Spleen (tissue), 11 donors: ENCODE results near the gene ZDHHC7. TPM values are rescaled to one million over a fixed set of nuclear protein-coding genes. Genes with fewer than 3 reads are reported as not detected.
"Not testable (repeated sequence)": the region's sequence is repeated elsewhere in the genome, so short reads cannot be mapped to it uniquely, and the experiment has no call there.

Source experiments
- DNase-seq: peaks from one replicate; pipeline ENCODE4 v3.0.0-alpha.2; 2020
- H3K27ac ChIP-seq, 8 donors: fragments of 200-600 bp; sonication (generic) in 7 of 8; 1 replicate in 4 of 8; 2 replicates in 4 of 8; pipeline versions ENCODE4 v1.5.0 to v1.8.0; 2016 to 2021; ENCODE audit warnings: inconsistent platforms in 4 of 8, mild to moderate bottlenecking in 4 of 8, moderate library complexity in 1 of 8
- H3K27me3 ChIP-seq, 7 donors: fragments of 200-600 bp; sonication (generic) in 6 of 7; replicated peaks in 1 of 7; 1 replicate in 4 of 7; 2 replicates in 3 of 7; pipeline versions ENCODE4 v1.5.0 to v1.8.0; 2016 to 2021; ENCODE audit warnings: inconsistent platforms in 3 of 7, mild to moderate bottlenecking in 1 of 7
- H3K36me3 ChIP-seq, 6 donors: fragments of 200-600 bp; sonication (generic) in 5 of 6; 1 replicate in 4 of 6; 2 replicates in 2 of 6; pipeline versions ENCODE4 v1.5.0 to v1.8.0; 2016 to 2021; ENCODE audit warnings: inconsistent platforms in 2 of 6
- H3K4me1 ChIP-seq, 6 donors: fragments of 200-600 bp; sonication (generic) in 5 of 6; 1 replicate in 3 of 6; 2 replicates in 3 of 6; pipeline versions ENCODE4 v1.5.0 to v1.8.0; 2016 to 2021; ENCODE audit warnings: inconsistent platforms in 3 of 6
- H3K4me3 ChIP-seq, 8 donors: fragments of 200-600 bp; sonication (generic) in 7 of 8; 1 replicate in 4 of 8; 2 replicates in 4 of 8; pipeline versions ENCODE4 v1.5.0 to v1.8.0; 2016 to 2021; ENCODE audit warnings: inconsistent platforms in 4 of 8, mild to moderate bottlenecking in 4 of 8, moderate library complexity in 2 of 8
- H3K9me3 ChIP-seq, 8 donors: fragments of 200-600 bp; sonication (generic) in 7 of 8; 1 replicate in 4 of 8; 2 replicates in 4 of 8; pipeline versions ENCODE4 v1.5.0 to v1.8.0; 2016 to 2021; ENCODE audit warnings: inconsistent platforms in 4 of 8
- POLR2A ChIP-seq, 3 donors: fragments of 450-650 bp; IDR thresholded peaks; one replicate each; pipeline ENCODE4 v1.5.1; 2017; ENCODE audit warnings: antibody characterized with exemption in 3 of 3, mild to moderate bottlenecking in 1 of 3
- POLR2AphosphoS5 ChIP-seq, 3 donors: sonication (generic); formaldehyde crosslinking; IDR thresholded peaks; one replicate each; pipeline ENCODE4 v1.5.1; 2017; ENCODE audit warnings: antibody characterized with exemption in 3 of 3
- WGBS, 5 donors: extraction: QIAGEN DNeasy Blood & Tissue Kit in 3 of 5; methylation state at CpG; one replicate each; pipeline versions ENCODE4 v1.1.5 to v1.1.7; 2013 to 2018; 5-methylcytosine and 5-hydroxymethylcytosine counted together
- intact Hi-C: fragments of 100-400 bp; cut with DNase I; formaldehyde crosslinking; loops from one replicate; pipeline ENCODE4 v1.15.0; 2023; ENCODE audit warnings: low total_unique reads
- polyA plus RNA-seq, 3 donors: library from polyadenylated mRNA; stranded (reverse); fragments of 200-250 nt; gene quantifications; one replicate each; pipeline ENCODE4 v1.2.1, GENCODE V29; 2013
- total RNA-seq, 7 donors: library from RNA; depleted of rRNA in 3 of 7; stranded (reverse); fragments of >200 nt in 3 of 7; fragmentation: NEBNext Ultra II Directional in 4 of 7; extraction: Animal tissue kit (Norgen Biotek cat#: 25700) in 4 of 7; gene quantifications; one replicate each; pipeline versions ENCODE4 v1.1.0 to v1.2.1, GENCODE V29; 2016 to 2021
- TF ChIP-seq, protein P1 (sequence below), 11 experiments: fragments of 200-600 bp in 7 of 11; fragments of 450-650 bp in 4 of 11; sonication (generic) in 4 of 11; IDR thresholded peaks in 8 of 11; conservative IDR thresholded peaks in 3 of 11; 1 replicate in 7 of 11; 2 replicates in 4 of 11; pipeline versions ENCODE4 v1.4.0 to v1.8.0; 2016 to 2021; ENCODE audit warnings: antibody characterized with exemption in 11 of 11, inconsistent platforms in 4 of 11, mild to moderate bottlenecking in 1 of 11
- donor health status: healthy with polysubstance abuse.
- donor health status: DM: no; HTN: no; CAD: no; lungs with moderate emphysema.
- donor health status: DM: no; HTN: no; CAD: no.
- donor health status: Bipolar disorder and iron deficiency.
- donor health status: healthy.
- donor health status: DM: no; HTN: no; CAD: no.
- donor health status: DM: yes; HTN: yes; CAD: no.

The ZDHHC7 gene
- total and polyA plus RNA-seq, 10 donors: 10.3 to 87.1 (median 49.4) TPM

DNA sequence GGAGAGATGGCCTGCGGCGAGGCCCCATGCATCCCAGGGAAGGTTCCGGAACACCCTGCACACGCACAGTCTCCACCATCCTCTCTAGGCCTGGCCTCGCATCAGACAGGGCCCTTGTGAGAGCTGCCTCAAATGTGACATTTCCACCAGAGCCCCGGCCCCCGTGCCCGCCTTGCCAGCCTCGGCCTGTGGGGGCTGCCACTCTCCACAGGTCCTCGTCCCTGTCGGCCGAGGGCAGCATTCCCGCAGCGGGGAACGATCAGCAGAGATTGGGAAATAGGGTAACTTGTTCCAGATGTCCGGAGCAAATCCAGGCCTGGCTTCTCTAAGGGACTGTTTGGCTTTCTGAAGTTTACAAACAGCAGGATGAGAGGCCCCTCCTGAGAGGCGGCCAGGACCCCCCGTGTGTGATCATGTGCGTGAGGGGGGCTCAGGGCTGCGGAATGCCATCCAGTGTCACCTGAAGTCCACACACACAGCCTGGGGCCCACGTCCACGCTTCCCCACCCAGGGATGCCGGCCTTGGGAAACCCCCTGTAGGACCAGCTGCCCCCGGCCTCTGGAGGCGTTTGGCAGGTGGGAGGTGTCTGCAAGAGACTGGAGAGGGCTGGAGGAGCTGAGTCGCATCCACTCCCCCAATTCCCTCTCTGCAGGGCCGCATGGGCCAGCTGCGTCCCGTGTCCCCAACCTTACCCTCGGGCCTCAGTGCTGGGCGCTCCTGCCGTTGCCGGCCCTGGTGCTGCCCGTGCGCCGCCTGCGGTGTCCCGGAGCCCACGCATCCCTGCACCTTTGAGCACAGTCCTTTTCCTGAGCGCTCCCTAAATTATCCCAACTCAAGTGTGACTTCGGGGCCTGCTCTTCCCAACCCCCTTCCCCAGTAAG lies 70.4 kb downstream of the ZDHHC7 start:
- DNase-seq: no peak
- Histone ChIP-seq H3K9me3 (no peaks in the 10 kb centered on the region), H3K27me3 (no peaks in the 10 kb centered on the region), H3K36me3 (no peaks in the 10 kb centered on the region), H3K27ac (no peak overlapping the region), H3K4me3 (no peak overlapping the region), H3K4me1 (no peaks in the 10 kb centered on the region)
- intact Hi-C loops: no loop called here
- 88 to 94% (median 91%) methylated on average over 28 to 41 of the region's 41 CpGs for WGBS, 5 donors
- TF ChIP-seq, protein P1, sequence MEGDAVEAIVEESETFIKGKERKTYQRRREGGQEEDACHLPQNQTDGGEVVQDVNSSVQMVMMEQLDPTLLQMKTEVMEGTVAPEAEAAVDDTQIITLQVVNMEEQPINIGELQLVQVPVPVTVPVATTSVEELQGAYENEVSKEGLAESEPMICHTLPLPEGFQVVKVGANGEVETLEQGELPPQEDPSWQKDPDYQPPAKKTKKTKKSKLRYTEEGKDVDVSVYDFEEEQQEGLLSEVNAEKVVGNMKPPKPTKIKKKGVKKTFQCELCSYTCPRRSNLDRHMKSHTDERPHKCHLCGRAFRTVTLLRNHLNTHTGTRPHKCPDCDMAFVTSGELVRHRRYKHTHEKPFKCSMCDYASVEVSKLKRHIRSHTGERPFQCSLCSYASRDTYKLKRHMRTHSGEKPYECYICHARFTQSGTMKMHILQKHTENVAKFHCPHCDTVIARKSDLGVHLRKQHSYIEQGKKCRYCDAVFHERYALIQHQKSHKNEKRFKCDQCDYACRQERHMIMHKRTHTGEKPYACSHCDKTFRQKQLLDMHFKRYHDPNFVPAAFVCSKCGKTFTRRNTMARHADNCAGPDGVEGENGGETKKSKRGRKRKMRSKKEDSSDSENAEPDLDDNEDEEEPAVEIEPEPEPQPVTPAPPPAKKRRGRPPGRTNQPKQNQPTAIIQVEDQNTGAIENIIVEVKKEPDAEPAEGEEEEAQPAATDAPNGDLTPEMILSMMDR (IDR thresholded peaks at IDR 0.05 in 8 of 11, conservative IDR thresholded peaks at IDR 0.05 in 3 of 11): no peak
- TF ChIP-seq POLR2AphosphoS5 (IDR thresholded peaks at IDR 0.05) (no peak), POLR2A (IDR thresholded peaks at IDR 0.05) (no peak)

DNA sequence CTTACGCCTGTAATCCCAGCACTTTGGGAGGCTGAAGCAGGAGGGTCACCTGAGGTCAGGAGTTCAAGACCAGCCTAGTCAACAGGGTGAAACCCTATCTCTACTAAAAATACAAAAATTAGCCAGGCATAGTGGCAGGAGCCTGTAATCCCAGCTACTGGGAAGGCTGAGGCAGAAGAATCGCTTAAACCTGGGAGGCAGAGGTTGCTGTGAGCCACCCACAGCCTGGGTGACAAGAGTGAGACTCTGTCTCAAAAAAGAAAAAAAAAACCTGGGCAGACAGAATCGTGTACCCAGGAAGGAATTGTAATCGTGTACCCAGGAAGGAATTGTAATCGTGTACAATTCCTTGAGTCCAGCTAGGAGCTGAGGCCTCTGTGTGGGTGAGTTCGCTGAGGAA lies 72.7 kb downstream of the ZDHHC7 start:
- H3K27ac ChIP-seq, DNase-seq, H3K9me3 ChIP-seq, H3K27me3 ChIP-seq, intact Hi-C loops, H3K36me3 ChIP-seq, H3K4me3 ChIP-seq: not testable (repeated sequence)
- WGBS, 5 donors: 71 to 82% (median 79%) methylated on average over 6 of the region's 6 CpGs
- peaks cover 0 to 18% (median 11%) of the 10 kb centered on the region in 6 donors for H3K4me1 ChIP-seq

DNA sequence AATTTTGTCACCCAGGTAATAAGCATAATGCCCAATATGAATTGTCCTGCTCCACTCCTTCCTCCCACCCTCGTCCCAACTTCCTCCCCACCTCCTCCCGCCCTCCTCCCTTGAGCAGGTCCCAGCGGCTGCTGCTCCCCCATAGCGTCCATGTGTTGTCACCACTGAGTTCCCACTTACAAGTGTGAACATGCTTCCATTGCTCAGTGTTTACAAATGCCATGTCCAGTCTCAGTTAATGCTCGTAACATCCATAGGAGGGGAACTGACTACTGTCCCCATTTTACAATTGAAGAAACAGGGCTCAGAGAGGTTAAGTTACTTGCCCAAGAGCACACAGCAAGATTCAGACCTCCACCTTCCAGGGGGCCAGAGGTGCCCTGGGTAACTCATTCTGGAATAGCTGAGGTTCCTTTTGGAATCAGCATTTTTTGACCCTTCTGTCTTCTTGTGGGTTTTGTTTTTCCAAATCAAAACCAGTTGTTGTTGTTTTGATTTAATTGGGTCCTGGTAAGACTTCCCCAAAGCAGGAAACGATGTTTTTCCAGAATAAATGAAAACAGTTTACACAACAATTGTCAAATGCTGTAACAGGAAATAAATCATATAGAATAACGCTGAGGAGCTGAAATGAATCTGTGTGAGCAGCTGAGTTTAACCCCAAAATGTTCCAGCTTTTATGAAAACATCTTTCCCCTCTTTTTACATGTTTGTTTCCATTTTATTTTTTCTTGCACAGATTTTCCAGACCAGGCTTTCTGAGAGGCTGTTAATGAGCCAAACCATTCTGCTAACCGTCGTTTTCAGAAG lies 73.9 kb downstream of the ZDHHC7 start:
- TF ChIP-seq, protein P1 (IDR thresholded peaks at IDR 0.05 in 8 of 11, conservative IDR thresholded peaks at IDR 0.05 in 3 of 11): no peak
- TF ChIP-seq POLR2A (IDR thresholded peaks at IDR 0.05) (no peak), POLR2AphosphoS5 (IDR thresholded peaks at IDR 0.05) (no peak)
- Histone ChIP-seq H3K36me3 (no peaks in the 10 kb centered on the region), H3K27ac (no peak overlapping the region), H3K9me3 (no peaks in the 10 kb centered on the region), H3K4me1 (peaks cover 7 to 30% (median 20%) of the 10 kb centered on the region in 6 donors), H3K27me3 (no peaks in the 10 kb centered on the region), H3K4me3 (no peak overlapping the region)
- WGBS, 5 donors: 66 to 75% (median 70%) methylated on average over 9 of the region's 9 CpGs
- intact Hi-C loops: no loop called here
- no peak for DNase-seq

DNA sequence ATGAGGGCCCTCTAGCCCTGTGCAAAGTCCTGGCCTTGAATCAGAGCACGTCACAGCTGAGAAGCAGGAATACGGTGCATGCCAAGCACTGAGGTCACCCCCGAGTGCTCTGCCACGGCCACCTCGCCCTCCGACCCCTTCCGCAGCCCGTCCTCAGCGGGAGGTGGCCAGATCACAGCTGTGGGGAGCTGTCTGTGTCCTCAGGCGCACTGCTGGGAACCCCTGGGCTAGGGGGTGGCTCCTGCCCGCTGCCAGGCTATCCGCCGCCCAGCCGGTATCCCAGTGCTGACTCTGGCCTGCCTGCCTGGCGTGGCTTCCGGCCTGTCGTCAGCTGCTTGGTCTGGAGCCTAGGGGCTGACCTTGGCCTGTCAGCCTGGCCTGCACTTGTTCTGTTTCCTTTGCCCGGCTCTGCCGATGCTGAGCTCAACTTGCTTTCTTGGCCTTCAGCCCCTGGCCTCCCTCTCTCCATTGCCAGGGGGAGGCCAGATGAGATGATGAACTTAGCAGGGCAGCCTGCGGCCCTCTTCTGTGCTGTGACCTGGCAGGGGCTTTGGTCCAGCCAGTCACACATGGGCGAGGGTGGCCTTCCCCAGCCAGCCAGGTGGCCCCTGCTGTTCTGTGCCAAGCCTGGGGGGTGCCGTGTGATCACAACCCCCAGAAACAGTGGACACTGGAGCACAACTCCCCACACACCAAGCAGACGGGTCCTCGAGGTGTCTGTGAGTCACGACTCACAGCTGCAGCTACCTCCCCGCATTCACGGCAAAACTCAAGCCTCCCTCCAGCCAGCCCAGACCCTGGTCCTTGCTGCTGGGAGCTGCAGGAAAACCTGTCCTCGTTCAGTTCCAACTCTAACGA lies 77.3 kb downstream of the ZDHHC7 start:
- 38 to 72% (median 69%) methylated on average over 15 to 29 of the region's 29 CpGs for WGBS, 5 donors
- peak; percentile 88 for DNase-seq

More for the DNA sequence above, 77.3 kb downstream of the ZDHHC7 start:
- Histone ChIP-seq H3K4me3 (no peak overlapping the region), H3K27ac (peak overlapping the region; percentile 17 to 78 (median 67)), H3K4me1 (peaks cover 10 to 47% (median 31%) of the 10 kb centered on the region in 6 donors), H3K36me3 (no peaks in the 10 kb centered on the region), H3K27me3 (no peaks in the 10 kb centered on the region), H3K9me3 (peaks cover 0 to 6% (median 2%) of the 10 kb centered on the region in 8 donors)
- TF ChIP-seq POLR2AphosphoS5 (IDR thresholded peaks at IDR 0.05) (peak; percentile 84 to 92 (median 91)), POLR2A (IDR thresholded peaks at IDR 0.05) (no peak)
- intact Hi-C loops: no loop called here
